PC-9 (cell line): Measurements from ENCODE around the gene TMEM200C.

Experiments used
- EZH2 ChIP-seq: fragments of 200-600 bp; sonication (generic); IDR thresholded peaks from 2 replicates; pipeline ENCODE4 v1.8.0; 2017; ENCODE audit warnings: antibody characterized with exemption, low read depth
- TF ChIP-seq, protein P1 (sequence below): fragments of 200-600 bp; sonication (generic); conservative IDR thresholded peaks from 2 replicates; pipeline ENCODE4 v1.6.1; 2017; ENCODE audit warnings: mixed run types, antibody characterized with exemption, mild to moderate bottlenecking, moderate library complexity

DNA sequence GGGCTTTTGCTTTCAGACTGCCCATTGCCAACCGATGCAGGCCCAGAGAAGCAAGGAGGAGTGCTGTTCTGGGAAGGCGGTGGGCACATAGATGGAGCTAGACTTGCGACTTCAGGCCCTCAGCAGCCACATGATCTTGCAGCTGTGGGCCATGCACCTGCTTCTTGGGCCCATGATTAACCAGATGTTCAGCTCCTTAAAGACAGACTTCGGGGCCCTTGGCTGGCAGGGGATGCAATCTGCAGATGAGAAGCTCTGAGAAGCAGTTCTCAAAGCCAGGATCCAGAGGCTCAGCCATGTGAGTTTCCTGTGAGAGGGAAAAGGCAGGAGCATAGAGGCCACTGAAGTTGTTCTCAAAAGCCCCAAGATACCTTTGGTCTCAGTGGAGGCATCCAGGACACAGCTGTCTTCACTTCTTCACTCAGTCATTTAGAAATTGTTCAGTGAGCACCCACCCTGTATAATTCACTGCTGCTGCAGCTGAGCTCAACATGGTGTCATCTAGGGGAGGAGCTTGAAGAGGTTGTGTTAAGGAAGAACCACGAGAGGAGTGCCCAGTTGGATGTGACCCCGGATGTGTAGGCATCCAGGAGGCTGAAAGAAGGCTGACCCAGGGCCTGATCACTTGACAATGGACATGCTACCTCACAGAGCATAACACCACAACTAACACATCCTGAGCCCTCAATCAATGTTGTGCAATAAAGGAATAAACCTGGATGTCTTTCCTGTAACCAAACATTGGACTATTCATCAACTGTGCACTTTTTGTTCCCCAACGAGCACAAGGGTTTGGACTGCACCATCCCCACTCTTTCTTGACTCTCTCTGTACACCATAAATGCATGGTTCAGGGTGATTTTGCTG is 44.7 kb upstream of the TMEM200C start:
- TF ChIP-seq, protein P1, sequence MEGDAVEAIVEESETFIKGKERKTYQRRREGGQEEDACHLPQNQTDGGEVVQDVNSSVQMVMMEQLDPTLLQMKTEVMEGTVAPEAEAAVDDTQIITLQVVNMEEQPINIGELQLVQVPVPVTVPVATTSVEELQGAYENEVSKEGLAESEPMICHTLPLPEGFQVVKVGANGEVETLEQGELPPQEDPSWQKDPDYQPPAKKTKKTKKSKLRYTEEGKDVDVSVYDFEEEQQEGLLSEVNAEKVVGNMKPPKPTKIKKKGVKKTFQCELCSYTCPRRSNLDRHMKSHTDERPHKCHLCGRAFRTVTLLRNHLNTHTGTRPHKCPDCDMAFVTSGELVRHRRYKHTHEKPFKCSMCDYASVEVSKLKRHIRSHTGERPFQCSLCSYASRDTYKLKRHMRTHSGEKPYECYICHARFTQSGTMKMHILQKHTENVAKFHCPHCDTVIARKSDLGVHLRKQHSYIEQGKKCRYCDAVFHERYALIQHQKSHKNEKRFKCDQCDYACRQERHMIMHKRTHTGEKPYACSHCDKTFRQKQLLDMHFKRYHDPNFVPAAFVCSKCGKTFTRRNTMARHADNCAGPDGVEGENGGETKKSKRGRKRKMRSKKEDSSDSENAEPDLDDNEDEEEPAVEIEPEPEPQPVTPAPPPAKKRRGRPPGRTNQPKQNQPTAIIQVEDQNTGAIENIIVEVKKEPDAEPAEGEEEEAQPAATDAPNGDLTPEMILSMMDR, result no peak
- TF ChIP-seq EZH2, result no peak
